Fibroblast of lung (primary cell): ENCODE data around the gene DYDC1. TPM values are rescaled to one million over a fixed set of nuclear protein-coding genes. Genes with fewer than 3 reads are reported as not detected.

Experiments used
- DNase-seq, 2 donors: peaks; one replicate each; pipeline versions ENCODE4 v3.0.0 to v3.0.0-alpha.2; 2010; ENCODE audit warnings: low read depth in 2 of 2
- H2AFZ ChIP-seq: 2 replicates; pipeline ENCODE4 v1.5.1; 2012; ENCODE audit warnings: low read length, control low read depth, inconsistent platforms
- H3K27ac ChIP-seq: 2 replicates; pipeline ENCODE4 v1.5.1; 2011; ENCODE audit warnings: low read length, control low read depth; ENCODE audit not compliant: insufficient read depth
- H3K27me3 ChIP-seq: 2 replicates; pipeline ENCODE4 v1.5.1; 2011; ENCODE audit warnings: mild to moderate bottlenecking, low read length; ENCODE audit not compliant: control insufficient read depth, insufficient read depth
- H3K36me3 ChIP-seq: 2 replicates; pipeline ENCODE4 v1.5.1; 2011; ENCODE audit warnings: low read length; ENCODE audit not compliant: control insufficient read depth, insufficient read depth
- H3K4me1 ChIP-seq: 2 replicates; pipeline ENCODE4 v1.5.1; 2011; ENCODE audit warnings: low read length; ENCODE audit not compliant: control insufficient read depth, insufficient read depth; ENCODE audit errors: extremely low read depth
- H3K4me2 ChIP-seq: 2 replicates; pipeline ENCODE4 v1.5.1; 2011; ENCODE audit warnings: low read length, control low read depth; ENCODE audit not compliant: insufficient read depth; ENCODE audit errors: extremely low read depth
- H3K4me3 ChIP-seq, 4 experiments: fragments of 200-600 bp in 1 of 4; sonication (generic) in 1 of 4; replicated peaks in 1 of 4; 2 replicates each; pipeline ENCODE4 v1.5.1; 2011 to 2016; ENCODE audit warnings: low read length in 4 of 4, low read depth in 3 of 4, mild to moderate bottlenecking in 3 of 4, control low read depth in 2 of 4, inconsistent platforms in 1 of 4, mixed read lengths in 1 of 4; ENCODE audit not compliant: insufficient read depth in 1 of 4; ENCODE audit errors: control extremely low read depth in 1 of 4
- H3K79me2 ChIP-seq: 2 replicates; pipeline ENCODE4 v1.5.1; 2012; ENCODE audit warnings: mild to moderate bottlenecking, low read length, inconsistent platforms; ENCODE audit not compliant: control insufficient read depth, insufficient read depth
- H3K9ac ChIP-seq: 2 replicates; pipeline ENCODE4 v1.5.1; 2011; ENCODE audit warnings: mild to moderate bottlenecking, low read length, control low read depth; ENCODE audit not compliant: insufficient read depth
- H3K9me3 ChIP-seq: 2 replicates; pipeline ENCODE4 v1.5.1; 2012; ENCODE audit warnings: low read depth, low read length; ENCODE audit not compliant: control insufficient read depth, insufficient read depth
- H4K20me1 ChIP-seq: 2 replicates; pipeline ENCODE4 v1.5.1; 2011; ENCODE audit warnings: low read length; ENCODE audit not compliant: control insufficient read depth, insufficient read depth; ENCODE audit errors: extremely low read depth
- CTCF ChIP-seq, 2 donors: IDR thresholded peaks in 1 of 2; conservative IDR thresholded peaks in 1 of 2; 1 replicate in 1 of 2; 2 replicates in 1 of 2; pipeline ENCODE4 v1.5.1; 2011 to 2012; ENCODE audit warnings: low read length in 2 of 2, control low read depth in 1 of 2, inconsistent platforms in 1 of 2, low read depth in 1 of 2, mild to moderate bottlenecking in 1 of 2
- EZH2 ChIP-seq: IDR thresholded peaks from 2 replicates; pipeline ENCODE4 v1.5.1; 2012; ENCODE audit warnings: low read length, control low read depth, mild to moderate bottlenecking; ENCODE audit errors: missing control alignments
- polyA plus RNA-seq, 2 donors: library from polyadenylated mRNA; depleted of rRNA in 1 of 2; stranded (reverse) in 1 of 2; unstranded in 1 of 2; fragments of >200 nt; gene quantifications; 2 replicates each; pipeline ENCODE4 v1.2.1, GENCODE V29; 2011 to 2012; ENCODE audit warnings: missing spikeins in 1 of 2
- total RNA-seq: library from RNA; depleted of rRNA; stranded (reverse); fragments of >200 nt; gene quantifications from 2 replicates; pipeline ENCODE4 v1.2.1, GENCODE V29; 2014

The DYDC1 gene
- total and polyA plus RNA-seq, 2 donors (not counting 1 experiment from before 2014, with no cell fraction given), result not detected

GRCh38 chr10:80320377-80320776, 36.2 kb downstream of the DYDC1 start:
- Histone ChIP-seq H3K9me3 (no peaks in the 10 kb centered on the region), H2AFZ (no peak overlapping the region), H3K4me1 (no peaks in the 10 kb centered on the region), H4K20me1 (no peaks in the 10 kb centered on the region), H3K9ac (no peak overlapping the region), H3K79me2 (no peaks in the 10 kb centered on the region), H3K27ac (no peak overlapping the region), H3K4me3 (no peak overlapping the region), H3K4me2 (no peak overlapping the region), H3K36me3 (no peaks in the 10 kb centered on the region), H3K27me3 (no peaks in the 10 kb centered on the region)
- TF ChIP-seq EZH2 (no peak), CTCF (conservative IDR thresholded peaks at IDR 0.05 in 1 of 2, IDR thresholded peaks at IDR 0.05 in 1 of 2; ENCODE audit: low read depth in 1 of 2, low read length in 2 of 2) (no peak)
- no peak for DNase-seq

- H3K9ac ChIP-seq, result no peak overlapping the region
- no peak overlapping the region for H3K4me2 ChIP-seq
- no peak for TF ChIP-seq EZH2
- no peak for TF ChIP-seq CTCF (conservative IDR thresholded peaks at IDR 0.05 in 1 of 2, IDR thresholded peaks at IDR 0.05 in 1 of 2; ENCODE audit: low read depth in 1 of 2, low read length in 2 of 2)
- H3K4me1 ChIP-seq, result no peaks in the 10 kb centered on the region
- DNase-seq, result no peak
- no peaks in the 10 kb centered on the region for H3K9me3 ChIP-seq
- no peak overlapping the region for H3K27ac ChIP-seq
- H2AFZ ChIP-seq, result no peak overlapping the region
- H3K79me2 ChIP-seq, result no peaks in the 10 kb centered on the region
- H4K20me1 ChIP-seq, result no peaks in the 10 kb centered on the region
- H3K27me3 ChIP-seq, result no peaks in the 10 kb centered on the region
- H3K4me3 ChIP-seq, result no peak overlapping the region
- H3K36me3 ChIP-seq, result no peaks in the 10 kb centered on the region
Observed at GRCh38 chr10:80319725-80320290, 36.7 kb downstream of the DYDC1 start.

- no peak for DNase-seq
- Histone ChIP-seq H3K27me3 (no peaks in the 10 kb centered on the region), H3K9ac (no peak overlapping the region), H3K9me3 (no peaks in the 10 kb centered on the region), H3K4me1 (no peaks in the 10 kb centered on the region), H4K20me1 (no peaks in the 10 kb centered on the region), H3K36me3 (no peaks in the 10 kb centered on the region), H3K79me2 (no peaks in the 10 kb centered on the region), H3K4me3 (no peak overlapping the region), H3K4me2 (no peak overlapping the region), H3K27ac (no peak overlapping the region), H2AFZ (no peak overlapping the region)
- TF ChIP-seq CTCF (conservative IDR thresholded peaks at IDR 0.05 in 1 of 2, IDR thresholded peaks at IDR 0.05 in 1 of 2; ENCODE audit: low read depth in 1 of 2, low read length in 2 of 2) (no peak), EZH2 (no peak)
Observed at GRCh38 chr10:80319318-80319717, 37.2 kb downstream of the DYDC1 start.
